ENCODE data around the gene SCAMP5. TPM values are rescaled to one million over a fixed set of nuclear protein-coding genes. Genes with fewer than 3 reads are reported as not detected.

Gene SCAMP5
- total and polyA plus RNA-seq, 2 of the 4 experiments (the other 2 are of a cell fraction), result 0.36 to 1.6 TPM

DNA sequence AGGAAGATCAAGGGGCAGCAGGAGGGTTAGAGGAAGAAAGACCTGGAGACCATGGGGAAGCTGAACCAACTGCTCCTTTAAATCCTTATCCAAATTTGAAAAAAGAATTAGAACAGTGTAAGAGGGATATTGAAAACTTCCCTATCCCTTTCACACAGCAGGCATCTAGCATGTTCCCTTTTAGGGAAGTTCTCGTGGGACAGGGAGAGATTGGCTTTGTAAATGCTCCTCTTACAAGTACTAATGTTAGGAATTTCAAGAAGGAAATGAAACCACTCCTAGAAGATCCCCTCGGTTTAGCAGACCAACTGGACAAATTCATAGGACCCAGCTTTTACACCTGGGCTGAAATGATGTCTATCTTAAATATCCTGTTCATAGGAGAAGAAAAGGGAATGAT lies 69.5 kb downstream of the SCAMP5 start:
- Histone ChIP-seq H3K56ac (ENCODE audit: extremely low read depth, insufficient read depth, low read length) (no peak overlapping the region), H4K5ac (ENCODE audit: low read depth, low read length) (no peak overlapping the region), H2AK5ac (ENCODE audit: low read depth, low read length) (no peak overlapping the region), H3K18ac (ENCODE audit: low read depth, low read length) (no peak overlapping the region), H3K9me3 (ENCODE audit: control insufficient read depth, insufficient read depth, low read length) (0 out of 2 replicates have a peak, but pooled peaks cover 2% of the 10 kb centered on the region), H4K8ac (ENCODE audit: low read depth in 2 of 2, low read length in 2 of 2) (no peak overlapping the region), H4K20me1 (ENCODE audit: insufficient read depth, low read length) (0 out of 2 replicates have a peak, but pooled peaks cover 3% of the 10 kb centered on the region), H2AFZ (replicated peaks; ENCODE audit: low read length, poor library complexity) (no peak overlapping the region), H2BK15ac (ENCODE audit: low read depth, low read length) (no peak overlapping the region), H2AK9ac (replicated peaks; ENCODE audit: low read depth, low read length, poor library complexity) (no peak overlapping the region), H3K14ac (replicated peaks; ENCODE audit: low read depth, low read length) (no peak overlapping the region), H3K4ac (ENCODE audit: low read depth, low read length) (no peak overlapping the region), H2BK120ac (ENCODE audit: low read depth, low read length) (no peak overlapping the region), H3K9ac (ENCODE audit: low read depth, low read length) (no peak overlapping the region), H3K4me2 (ENCODE audit: low read depth, low read length) (no peak overlapping the region), H3K27ac (ENCODE audit: insufficient read depth, low read length) (no peak overlapping the region), H3K27me3 (ENCODE audit: control insufficient read depth, insufficient read depth, low read length) (peaks cover 3% of the 10 kb centered on the region), H3K23ac (ENCODE audit: low read depth, low read length) (no peak overlapping the region), H2BK5ac (ENCODE audit: low read depth, low read length, poor library complexity, severe bottlenecking) (no peak overlapping the region), H3K36me3 (ENCODE audit: control insufficient read depth, insufficient read depth, low read length) (no peaks in the 10 kb centered on the region), H4K91ac (ENCODE audit: insufficient read depth, low read depth, low read length) (no peak overlapping the region), H3K9me1 (ENCODE audit: insufficient read depth, low read length) (no peaks in the 10 kb centered on the region), H2BK20ac (ENCODE audit: low read depth, low read length) (no peak overlapping the region), H3K4me3 (ENCODE audit: insufficient read depth, low read depth, low read length) (no peak overlapping the region), H3K79me1 (ENCODE audit: low read depth in 1 of 2, low read length in 2 of 2) (no peaks in the 10 kb centered on the region), H3K4me1 (ENCODE audit: control insufficient read depth, insufficient read depth, low read length) (no peaks in the 10 kb centered on the region; the same call in 1 of the 2 replicates)
- no TSS peak for BruUV-seq (replicated peaks)
- TF ChIP-seq, protein P1, sequence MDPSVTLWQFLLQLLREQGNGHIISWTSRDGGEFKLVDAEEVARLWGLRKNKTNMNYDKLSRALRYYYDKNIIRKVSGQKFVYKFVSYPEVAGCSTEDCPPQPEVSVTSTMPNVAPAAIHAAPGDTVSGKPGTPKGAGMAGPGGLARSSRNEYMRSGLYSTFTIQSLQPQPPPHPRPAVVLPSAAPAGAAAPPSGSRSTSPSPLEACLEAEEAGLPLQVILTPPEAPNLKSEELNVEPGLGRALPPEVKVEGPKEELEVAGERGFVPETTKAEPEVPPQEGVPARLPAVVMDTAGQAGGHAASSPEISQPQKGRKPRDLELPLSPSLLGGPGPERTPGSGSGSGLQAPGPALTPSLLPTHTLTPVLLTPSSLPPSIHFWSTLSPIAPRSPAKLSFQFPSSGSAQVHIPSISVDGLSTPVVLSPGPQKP (IDR thresholded peaks at IDR 0.05; ENCODE audit: borderline replicate concordance, low read depth, low read length), result no peak
- TF ChIP-seq NFE2L2 (IDR thresholded peaks at IDR 0.05; ENCODE audit: low read depth, low read length) (no peak), CEBPB (IDR thresholded peaks at IDR 0.05; ENCODE audit: low read depth, low read length) (no peak), FOS (IDR thresholded peaks at IDR 0.05; ENCODE audit: low read depth, low read length) (no peak), RAD21 (IDR thresholded peaks at IDR 0.05; ENCODE audit: low read length) (no peak), CHD1 (IDR thresholded peaks at IDR 0.05; ENCODE audit: low read depth, low read length) (no peak), RCOR1 (IDR thresholded peaks at IDR 0.05; ENCODE audit: insufficient replicate concordance, low read length) (no peak), RFX5 (IDR thresholded peaks at IDR 0.05; ENCODE audit: low read depth, low read length) (no peak), MXI1 (IDR thresholded peaks at IDR 0.05; ENCODE audit: borderline replicate concordance, low read depth, low read length) (no peak), SMC3 (IDR thresholded peaks at IDR 0.05; ENCODE audit: low read depth, low read length) (no peak)
- TF ChIP-seq, protein P2, sequence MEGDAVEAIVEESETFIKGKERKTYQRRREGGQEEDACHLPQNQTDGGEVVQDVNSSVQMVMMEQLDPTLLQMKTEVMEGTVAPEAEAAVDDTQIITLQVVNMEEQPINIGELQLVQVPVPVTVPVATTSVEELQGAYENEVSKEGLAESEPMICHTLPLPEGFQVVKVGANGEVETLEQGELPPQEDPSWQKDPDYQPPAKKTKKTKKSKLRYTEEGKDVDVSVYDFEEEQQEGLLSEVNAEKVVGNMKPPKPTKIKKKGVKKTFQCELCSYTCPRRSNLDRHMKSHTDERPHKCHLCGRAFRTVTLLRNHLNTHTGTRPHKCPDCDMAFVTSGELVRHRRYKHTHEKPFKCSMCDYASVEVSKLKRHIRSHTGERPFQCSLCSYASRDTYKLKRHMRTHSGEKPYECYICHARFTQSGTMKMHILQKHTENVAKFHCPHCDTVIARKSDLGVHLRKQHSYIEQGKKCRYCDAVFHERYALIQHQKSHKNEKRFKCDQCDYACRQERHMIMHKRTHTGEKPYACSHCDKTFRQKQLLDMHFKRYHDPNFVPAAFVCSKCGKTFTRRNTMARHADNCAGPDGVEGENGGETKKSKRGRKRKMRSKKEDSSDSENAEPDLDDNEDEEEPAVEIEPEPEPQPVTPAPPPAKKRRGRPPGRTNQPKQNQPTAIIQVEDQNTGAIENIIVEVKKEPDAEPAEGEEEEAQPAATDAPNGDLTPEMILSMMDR (conservative IDR thresholded peaks at IDR 0.05; ENCODE audit: low read depth, low read length), result no peak
- TF ChIP-seq, protein P3, sequence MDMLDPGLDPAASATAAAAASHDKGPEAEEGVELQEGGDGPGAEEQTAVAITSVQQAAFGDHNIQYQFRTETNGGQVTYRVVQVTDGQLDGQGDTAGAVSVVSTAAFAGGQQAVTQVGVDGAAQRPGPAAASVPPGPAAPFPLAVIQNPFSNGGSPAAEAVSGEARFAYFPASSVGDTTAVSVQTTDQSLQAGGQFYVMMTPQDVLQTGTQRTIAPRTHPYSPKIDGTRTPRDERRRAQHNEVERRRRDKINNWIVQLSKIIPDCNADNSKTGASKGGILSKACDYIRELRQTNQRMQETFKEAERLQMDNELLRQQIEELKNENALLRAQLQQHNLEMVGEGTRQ (IDR thresholded peaks at IDR 0.05; ENCODE audit: low read depth, low read length), result no peak
- WGBS, 2 experiments (ENCODE audit: extremely low coverage in 2 of 2, insufficient read length in 1 of 2), result no CpG with 5 or more reads among the region's 2 CpGs
- DNase-seq (no peak), ATAC-seq (ENCODE audit: low read depth) (no peak)
- in situ Hi-C loops (cut with MboI; ENCODE audit: low sequenced_read_pairs) (no loop called here), dilution Hi-C loops (cut with HindIII; ENCODE audit: low sequenced_read_pairs, unreplicated experiment) (no loop called here), intact Hi-C loops (cut with micrococcal nuclease) (no loop called here)
- POLR2A ChIA-PET (ENCODE audit: unreplicated experiment), result no interaction called here
- CTCF ChIA-PET, result no interaction called here
